GM18858 (cell line): ENCODE data around the gene CD40.
"Not testable (repeated sequence)": the region's sequence is repeated elsewhere in the genome, so short reads cannot be mapped to it uniquely, and the experiment has no call there.

Experiments used
- ATAC-seq: cut with Tn5 transposase; IDR thresholded peaks from one replicate; pipeline ENCODE4 v1.9.1; 2021; ENCODE audit not compliant: unreplicated experiment

The CD40 gene

DNA sequence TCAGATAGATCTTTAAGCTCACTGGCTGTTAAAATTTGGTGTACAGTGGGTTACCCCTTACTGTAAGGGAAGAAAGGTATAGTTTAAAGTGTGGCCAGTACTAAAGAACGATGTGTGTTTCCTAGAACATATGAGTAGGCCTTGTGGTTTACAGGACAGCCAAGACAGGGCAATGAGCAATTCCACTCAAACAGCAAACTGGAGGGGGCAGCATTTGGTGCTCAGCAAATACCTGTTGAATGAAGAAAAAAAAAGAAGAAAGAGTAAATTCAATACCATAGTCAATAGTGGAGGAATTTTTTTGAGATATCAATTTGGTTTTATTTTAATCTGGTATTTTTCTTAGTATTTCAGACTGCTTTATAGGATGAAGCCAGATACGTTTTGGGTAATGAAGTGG, 24.6 kb upstream of the CD40 start:
- ATAC-seq = no peak

DNA sequence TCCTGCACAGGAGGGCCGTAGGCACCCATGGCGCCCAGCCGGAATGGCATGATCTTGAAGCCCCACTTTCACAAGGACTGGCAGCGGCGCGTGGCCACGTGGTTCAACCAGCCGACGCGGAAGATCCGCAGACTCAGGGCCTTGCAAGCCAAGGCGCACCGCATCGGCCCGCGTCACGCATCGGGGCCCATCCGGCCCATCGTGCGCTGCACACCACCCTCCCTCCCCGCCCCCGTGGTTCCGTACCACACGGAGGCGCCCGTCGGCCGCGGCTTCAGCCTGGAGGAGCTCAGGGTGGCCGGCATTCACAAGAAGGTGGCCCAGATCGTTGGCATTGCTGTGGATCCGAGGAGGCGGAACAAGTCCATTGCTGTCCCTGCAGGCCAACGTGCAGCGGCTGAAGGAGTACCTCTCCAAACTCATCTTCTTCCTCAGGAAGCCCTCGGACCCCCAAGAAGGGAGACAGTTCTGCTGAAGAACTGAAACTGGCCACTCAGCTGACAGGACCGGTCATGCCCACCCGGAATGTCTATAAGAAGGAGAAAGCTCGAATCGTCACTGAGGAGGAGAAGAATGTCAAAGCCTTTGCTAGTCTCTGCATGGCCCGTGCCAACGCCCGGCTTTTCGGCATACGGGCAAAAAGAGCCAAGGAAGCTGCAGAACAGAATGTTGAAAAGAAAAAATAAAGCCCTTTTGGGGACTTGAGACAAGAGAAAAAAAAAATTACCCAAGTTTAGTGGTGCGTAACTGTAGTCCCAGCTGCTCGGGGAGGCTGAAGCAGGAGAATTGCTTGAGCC, 18.4 kb upstream of the CD40 start:
- ATAC-seq = no peak

- ATAC-seq = not testable (repeated sequence)
Observed at GRCh38 chr20:46100444-46100843, 17.7 kb upstream of the CD40 start.

- no peak for ATAC-seq
Observed at GRCh38 chr20:46100988-46101387, 17.1 kb upstream of the CD40 start.

- no peak for ATAC-seq
Observed at GRCh38 chr20:46101957-46102356, 16.2 kb upstream of the CD40 start.

- ATAC-seq = no peak
Observed at GRCh38 chr20:46102940-46103339, 15.2 kb upstream of the CD40 start.

DNA sequence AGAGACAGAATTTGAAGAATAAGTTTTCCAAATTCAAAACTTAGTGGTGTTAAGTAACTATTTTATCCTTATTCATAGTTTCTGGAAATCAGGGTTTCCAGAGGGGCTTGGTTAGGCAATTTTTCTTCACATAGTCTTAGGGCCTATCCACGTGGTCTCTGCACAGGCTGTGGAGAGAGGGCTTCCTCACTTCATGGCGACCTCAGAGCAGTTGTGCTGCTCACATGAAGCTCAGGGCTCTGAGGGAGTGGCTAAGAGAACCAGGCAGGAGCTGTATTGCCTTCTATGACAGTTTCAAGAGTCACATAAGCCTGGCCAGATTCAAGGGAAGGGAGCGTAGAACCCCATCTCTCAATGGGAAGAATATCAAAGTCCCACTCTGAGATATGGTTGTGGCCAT, 13.9 kb upstream of the CD40 start:
- no peak for ATAC-seq

DNA sequence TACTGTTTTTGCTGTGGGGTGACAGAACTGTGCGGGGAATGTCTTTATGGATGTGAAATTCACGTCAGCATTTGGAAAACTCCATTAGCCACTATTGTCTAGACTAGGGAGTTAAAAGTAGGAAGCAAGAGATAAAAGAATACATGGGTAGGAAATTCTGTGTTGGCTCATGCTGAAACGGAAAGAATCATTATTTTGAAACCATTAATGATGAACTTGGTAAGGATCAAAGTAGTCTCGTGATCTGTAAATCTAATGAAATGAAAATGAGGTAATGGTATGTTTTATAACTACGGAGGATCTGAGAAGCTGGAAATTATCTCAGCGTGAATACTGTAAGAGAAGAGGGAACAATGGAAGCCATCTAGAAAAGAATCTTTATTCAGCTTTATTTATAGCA, 11.1 kb upstream of the CD40 start:
- ATAC-seq = no peak

DNA sequence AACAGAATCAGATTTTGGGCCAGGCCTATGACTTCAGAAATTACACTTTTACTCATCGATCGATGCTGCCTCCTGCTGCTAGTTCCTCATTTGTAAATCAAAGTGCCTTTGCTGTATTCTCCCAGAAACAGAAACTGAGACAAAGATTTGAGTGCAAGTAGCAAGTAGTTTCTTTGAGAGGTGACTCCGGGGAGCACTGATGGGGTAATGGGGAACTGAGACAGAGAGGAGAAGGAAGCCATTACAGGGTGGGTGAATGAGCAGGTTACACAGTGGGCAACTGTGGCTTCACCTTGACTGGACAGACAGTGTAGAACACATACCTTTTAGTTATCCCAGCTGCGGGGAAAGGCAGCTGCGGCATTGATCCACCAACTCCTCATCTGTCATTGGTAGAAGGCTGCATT, 9.7 kb upstream of the CD40 start:
- peak; percentile 73 for ATAC-seq

- ATAC-seq = no peak
Observed at GRCh38 chr20:46108976-46109375, 9.1 kb upstream of the CD40 start.

DNA sequence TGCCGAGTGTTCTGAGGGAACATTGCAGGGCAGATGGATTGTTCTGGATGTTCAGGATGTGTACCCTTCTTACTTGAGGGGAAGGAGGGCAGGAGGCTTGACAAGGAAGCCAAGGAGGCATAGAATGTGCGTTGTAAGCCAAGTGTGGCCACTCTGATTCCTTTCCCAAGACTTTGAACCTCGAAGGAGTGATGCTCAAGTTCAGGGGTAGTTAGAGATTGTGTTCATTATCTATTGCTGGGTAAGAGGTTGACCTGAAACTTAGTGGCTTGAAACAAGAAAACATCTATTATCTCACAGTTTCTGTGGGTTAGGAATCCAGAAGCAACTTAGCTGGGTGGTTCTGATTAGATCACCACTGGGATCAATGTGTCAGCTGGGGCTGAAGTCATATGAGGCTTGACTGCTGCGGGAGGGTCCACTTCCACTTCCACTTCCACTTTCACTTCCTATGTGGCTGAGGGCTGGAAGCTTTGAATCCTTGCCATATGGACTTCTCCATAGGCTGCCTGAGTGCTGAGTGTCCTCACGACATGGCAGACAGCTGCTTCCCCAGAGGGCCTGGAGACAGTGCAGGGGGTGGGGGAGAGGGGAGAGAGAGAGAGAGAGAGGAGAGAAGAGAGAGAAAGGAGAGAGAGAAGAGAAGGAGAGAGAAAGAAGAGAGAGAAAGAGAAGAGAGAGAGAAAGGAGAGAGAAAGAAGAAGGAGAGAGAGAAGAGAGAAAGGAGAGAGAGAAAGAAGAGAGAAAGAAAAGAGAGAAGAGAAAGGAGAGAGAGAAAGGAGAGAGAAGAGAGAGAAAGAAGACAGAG, 6.9 kb upstream of the CD40 start:
- ATAC-seq = no peak

GRCh38 chr20:46111836-46112212, 6.3 kb upstream of the CD40 start:
- no peak for ATAC-seq

DNA sequence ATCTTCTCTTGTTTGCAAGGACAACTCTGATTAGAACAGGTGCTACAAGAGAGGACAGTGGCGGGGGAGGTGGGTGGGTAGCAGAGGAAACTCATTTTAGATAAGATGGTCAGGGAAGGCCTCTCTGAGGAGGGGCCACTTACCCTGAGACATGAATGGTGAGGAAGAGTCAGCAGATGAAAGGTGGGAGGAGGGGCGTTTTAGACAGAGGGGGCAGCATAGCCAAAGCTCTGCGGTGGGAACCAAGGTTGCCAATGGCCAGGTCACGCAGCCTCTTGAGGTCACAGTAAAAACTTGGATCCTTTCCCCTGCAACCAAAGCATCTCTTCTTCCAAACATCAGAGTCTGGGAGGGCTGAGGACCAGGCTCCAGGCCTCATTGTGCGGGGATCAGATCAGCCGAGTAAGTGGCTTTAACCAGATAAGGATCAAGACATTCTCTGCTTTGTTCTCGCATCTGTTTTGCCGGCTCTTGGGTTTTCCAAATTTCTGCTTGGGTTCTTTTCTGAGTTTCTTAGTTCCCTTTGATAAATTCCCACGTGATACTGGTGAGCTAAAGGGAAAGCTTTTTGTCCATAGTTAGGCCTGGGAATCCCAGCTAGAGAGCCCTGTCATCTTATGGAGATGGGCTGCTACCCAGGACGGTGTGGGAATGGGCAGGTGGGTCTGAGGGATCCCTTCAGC, 5.5 kb upstream of the CD40 start:
- no peak for ATAC-seq

- ATAC-seq = no peak
Observed at GRCh38 chr20:46113113-46113470, 5.0 kb upstream of the CD40 start.

DNA sequence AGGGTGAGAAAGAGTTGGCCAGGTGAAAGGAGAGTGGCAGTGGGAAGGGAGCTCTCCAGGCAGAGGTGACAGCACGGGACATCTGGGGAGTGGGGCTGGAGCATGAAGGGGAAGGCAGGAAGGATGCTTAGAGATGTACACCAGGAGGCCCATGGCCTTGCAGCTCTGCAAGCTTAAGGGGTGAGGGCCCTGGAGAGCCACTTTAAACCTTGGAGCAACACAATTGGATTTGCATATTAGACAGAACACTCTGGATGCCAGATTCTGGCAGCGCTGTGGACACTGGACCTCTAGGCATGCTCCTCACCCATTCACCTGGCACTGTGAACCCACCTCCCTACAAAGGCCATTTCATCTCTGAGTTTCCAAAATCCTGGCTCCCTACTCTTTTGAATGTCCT, 3.7 kb upstream of the CD40 start:
- ATAC-seq = no peak

DNA sequence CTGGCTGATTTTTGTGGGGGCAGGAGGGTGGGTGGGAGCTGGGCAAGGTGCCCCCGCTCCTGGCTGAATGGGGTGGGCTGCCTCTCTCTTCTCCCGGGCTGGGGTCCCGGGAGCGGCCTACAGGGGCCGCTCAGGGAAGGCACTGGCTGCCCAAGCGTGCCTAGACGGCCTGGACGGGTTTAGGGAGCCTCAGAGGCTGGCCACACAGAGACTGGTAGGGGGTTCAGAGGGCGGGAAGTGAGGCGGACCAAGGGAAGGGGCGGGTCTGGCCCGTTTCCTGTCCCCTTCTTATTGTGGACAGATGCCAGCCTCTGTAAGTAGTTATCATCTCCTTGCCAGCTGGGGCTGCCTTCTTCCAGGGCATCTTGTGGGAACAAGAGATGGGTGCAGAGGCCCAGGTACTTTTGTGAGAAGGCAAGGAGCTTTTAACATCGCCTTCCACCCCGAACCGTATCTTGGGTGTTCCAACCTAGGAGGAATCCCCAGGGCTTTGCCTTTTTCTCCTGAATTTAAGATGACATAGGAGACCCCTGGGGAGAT, 437 bp downstream of the CD40 start:
- peak; percentile 26 for ATAC-seq

DNA sequence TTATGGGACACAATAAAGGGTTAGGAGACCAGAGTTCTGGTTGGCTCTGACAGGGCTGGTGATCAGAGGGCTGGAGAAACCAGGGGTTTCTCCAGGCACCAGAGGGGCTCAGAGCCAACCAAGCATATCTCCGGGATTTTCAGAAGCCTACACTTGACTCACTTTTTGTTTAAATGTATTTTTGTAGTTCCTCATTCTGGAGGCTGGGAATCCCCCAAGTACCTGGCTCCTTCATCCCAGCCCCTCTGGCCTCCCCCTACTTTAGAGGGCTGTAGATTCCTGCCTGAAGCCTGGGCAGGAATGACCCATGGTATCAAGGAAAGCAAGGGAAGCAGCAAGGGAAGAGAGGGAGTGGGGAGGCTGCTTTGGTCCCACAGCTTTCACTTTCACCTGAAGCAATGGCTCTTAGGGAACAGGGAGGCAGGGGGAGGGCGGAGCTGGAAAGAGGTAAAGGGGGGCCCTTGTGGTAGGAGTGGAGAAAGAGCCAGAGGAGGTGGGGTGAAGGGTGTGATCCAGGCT, 973 bp downstream of the CD40 start:
- peak; percentile 37 for ATAC-seq

- no peak for ATAC-seq
Observed at GRCh38 chr20:46119547-46119946, 1.4 kb downstream of the CD40 start.

DNA sequence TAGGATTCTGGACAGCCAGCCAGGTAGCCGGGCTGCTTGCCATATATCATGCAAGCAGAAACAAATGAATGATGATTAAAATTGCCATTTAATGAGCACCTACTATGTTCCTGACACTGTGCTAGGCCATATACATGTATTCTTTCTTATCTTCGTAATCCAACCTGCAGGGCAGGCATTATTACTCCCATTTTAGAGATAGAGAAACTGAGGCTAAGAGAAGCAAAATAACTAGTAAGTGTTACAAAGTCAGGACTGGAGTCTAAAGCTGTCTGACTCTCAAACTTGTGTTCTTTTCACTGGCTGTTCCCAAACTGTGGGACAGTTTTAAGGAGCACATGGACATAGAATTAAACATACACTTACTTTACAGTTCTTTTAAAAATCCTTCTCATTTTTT, 2.0 kb downstream of the CD40 start:
- no peak for ATAC-seq

DNA sequence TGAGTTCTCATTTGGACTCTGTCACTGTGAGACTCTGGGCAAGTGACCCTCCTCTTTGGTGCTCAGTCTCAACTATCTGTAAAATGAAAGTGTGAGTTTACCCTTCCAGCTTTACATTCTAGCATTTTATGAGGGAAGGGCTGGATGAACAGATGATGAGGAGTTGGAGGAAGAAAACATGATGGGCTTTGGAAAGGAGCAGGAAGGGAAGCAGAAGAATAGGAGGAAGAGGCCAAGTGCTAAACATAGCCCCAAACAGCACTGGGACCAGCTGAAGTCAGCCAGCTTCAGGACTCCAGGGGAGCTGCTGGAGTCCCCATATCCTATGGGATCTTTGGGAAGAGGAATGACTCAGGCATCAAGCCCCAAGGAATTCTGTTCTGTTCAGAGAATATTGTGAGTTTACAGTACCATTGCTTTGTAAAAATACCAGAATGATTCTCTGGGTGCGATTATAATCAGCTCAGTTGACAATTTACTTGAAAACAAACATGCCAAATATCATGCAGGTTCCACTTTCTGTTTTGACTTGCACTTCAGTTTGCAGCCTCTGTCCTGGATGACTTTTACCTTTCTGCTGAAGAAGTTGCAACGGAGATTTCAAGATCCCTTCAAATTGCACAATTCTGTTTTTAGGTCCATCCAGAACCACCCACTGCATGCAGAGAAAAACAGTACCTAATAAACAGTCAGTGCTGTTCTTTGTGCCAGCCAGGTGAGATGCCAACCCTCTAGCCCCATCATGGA, 3.2 kb downstream of the CD40 start:
- no peak for ATAC-seq

DNA sequence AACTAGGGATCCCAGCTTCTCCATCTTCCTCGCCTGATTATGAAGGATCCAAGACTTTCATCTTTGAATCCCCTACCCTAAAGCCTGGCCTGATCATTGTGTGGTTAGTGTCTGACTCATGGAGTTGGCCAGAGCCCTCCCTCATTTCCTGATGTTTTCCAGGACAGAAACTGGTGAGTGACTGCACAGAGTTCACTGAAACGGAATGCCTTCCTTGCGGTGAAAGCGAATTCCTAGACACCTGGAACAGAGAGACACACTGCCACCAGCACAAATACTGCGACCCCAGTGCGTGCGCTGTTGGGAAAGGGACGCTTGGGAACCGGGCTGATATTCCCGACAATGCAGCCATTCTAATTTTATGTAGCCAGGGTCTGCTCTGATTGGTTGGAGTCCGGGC, 4.0 kb downstream of the CD40 start:
- no peak for ATAC-seq
